Keratinocyte (primary cell): ENCODE results near the gene ARNT2.

Source experiments
- EZH2 ChIP-seq: IDR thresholded peaks from one replicate; pipeline ENCODE4 v1.6.1; 2012; ENCODE audit warnings: inconsistent platforms, mild to moderate bottlenecking, low read length, moderate library complexity
- TF ChIP-seq, protein P1 (sequence below), 3 experiments: IDR thresholded peaks in 1 of 3; conservative IDR thresholded peaks in 1 of 3; optimal IDR thresholded peaks in 1 of 3; 2 replicates in 2 of 3; 3 replicates in 1 of 3; pipeline versions ENCODE3 to v1.5.1; 2011; ENCODE audit warnings: low read length in 3 of 3, mild to moderate bottlenecking in 3 of 3, moderate library complexity in 2 of 3, control low read depth in 1 of 3, inconsistent platforms in 1 of 3; ENCODE audit not compliant: insufficient read depth in 2 of 3; ENCODE audit errors: extremely low read depth in 1 of 3

DNA sequence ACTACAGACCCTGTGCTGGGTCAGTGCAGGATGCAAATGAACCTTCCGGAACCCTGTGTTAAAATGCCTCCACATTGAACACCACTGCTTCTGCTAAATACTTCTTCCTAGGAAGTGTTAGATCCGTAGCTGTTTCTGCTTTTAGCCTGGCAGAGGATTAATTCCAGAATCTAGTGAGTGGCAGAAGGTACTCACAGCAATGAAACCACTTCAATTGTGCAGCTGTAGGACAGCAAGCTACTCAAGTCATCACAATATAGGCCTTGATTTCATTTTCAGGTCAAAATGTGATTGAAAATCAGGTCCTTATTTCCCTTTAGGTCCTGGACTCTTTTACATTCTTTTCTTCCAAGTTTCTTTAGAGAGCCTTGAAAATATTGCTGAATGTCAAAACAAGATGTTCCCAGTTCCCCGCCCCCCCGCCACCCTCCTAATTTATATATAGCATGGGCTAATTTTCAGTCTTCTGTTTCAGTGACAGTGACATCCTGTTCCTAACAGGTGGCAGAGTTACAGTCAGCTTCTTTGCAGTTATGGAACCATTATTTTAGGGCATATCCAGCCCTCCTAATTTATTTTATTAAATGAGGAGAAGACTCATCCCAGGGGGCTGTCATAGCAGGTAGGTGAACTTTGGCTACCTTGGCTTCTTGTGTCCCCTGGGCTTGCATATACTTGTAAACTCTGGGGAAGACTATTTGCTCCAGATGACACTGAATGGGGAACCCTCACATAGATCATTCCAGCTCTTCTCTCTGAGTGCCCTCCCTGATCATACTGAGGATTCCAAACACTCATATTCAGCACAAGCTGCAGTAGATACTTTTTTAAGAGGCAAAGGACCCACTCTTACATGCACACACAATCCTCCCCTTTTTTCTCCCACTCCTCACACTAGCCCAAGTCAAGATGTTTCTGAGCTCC lies 28.0 kb upstream of the ARNT2 start:
- TF ChIP-seq, protein P1, sequence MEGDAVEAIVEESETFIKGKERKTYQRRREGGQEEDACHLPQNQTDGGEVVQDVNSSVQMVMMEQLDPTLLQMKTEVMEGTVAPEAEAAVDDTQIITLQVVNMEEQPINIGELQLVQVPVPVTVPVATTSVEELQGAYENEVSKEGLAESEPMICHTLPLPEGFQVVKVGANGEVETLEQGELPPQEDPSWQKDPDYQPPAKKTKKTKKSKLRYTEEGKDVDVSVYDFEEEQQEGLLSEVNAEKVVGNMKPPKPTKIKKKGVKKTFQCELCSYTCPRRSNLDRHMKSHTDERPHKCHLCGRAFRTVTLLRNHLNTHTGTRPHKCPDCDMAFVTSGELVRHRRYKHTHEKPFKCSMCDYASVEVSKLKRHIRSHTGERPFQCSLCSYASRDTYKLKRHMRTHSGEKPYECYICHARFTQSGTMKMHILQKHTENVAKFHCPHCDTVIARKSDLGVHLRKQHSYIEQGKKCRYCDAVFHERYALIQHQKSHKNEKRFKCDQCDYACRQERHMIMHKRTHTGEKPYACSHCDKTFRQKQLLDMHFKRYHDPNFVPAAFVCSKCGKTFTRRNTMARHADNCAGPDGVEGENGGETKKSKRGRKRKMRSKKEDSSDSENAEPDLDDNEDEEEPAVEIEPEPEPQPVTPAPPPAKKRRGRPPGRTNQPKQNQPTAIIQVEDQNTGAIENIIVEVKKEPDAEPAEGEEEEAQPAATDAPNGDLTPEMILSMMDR (optimal IDR thresholded peaks at IDR 0.05 in 1 of 3, IDR thresholded peaks at IDR 0.05 in 1 of 3, conservative IDR thresholded peaks at IDR 0.05 in 1 of 3; ENCODE audit: extremely low read depth in 1 of 3, insufficient read depth in 2 of 3, low read length in 3 of 3) = no peak
- no peak for TF ChIP-seq EZH2
